Measurements from ENCODE around the gene UBAC1. TPM values are rescaled to one million over a fixed set of nuclear protein-coding genes. Genes with fewer than 3 reads are reported as not detected.
"Not testable (repeated sequence)": the region's sequence is repeated elsewhere in the genome, so short reads cannot be mapped to it uniquely, and the experiment has no call there.

The UBAC1 gene
- total RNA-seq, 1 donor from 2014 or later: 36.1 TPM

- DNase-seq (ENCODE audit: low read depth) (no peak), FAIRE-seq (no peak)
- H3K27me3 ChIP-seq (ENCODE audit: control insufficient read depth, insufficient read depth, low read length): no peaks in the 10 kb centered on the region
- TF ChIP-seq, protein P1, sequence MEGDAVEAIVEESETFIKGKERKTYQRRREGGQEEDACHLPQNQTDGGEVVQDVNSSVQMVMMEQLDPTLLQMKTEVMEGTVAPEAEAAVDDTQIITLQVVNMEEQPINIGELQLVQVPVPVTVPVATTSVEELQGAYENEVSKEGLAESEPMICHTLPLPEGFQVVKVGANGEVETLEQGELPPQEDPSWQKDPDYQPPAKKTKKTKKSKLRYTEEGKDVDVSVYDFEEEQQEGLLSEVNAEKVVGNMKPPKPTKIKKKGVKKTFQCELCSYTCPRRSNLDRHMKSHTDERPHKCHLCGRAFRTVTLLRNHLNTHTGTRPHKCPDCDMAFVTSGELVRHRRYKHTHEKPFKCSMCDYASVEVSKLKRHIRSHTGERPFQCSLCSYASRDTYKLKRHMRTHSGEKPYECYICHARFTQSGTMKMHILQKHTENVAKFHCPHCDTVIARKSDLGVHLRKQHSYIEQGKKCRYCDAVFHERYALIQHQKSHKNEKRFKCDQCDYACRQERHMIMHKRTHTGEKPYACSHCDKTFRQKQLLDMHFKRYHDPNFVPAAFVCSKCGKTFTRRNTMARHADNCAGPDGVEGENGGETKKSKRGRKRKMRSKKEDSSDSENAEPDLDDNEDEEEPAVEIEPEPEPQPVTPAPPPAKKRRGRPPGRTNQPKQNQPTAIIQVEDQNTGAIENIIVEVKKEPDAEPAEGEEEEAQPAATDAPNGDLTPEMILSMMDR (IDR thresholded peaks at IDR 0.05; ENCODE audit: insufficient read depth, low read length, severe bottlenecking): no peak
- no peak overlapping the region for H3K4me3 ChIP-seq (ENCODE audit: low read depth, low read length)
- no peaks in the 10 kb centered on the region for H3K36me3 ChIP-seq (ENCODE audit: control insufficient read depth, insufficient read depth, low read length)
These were observed 68.1 kb downstream of the UBAC1 start for GRCh38 chr9:135893104-135893503.

DNA sequence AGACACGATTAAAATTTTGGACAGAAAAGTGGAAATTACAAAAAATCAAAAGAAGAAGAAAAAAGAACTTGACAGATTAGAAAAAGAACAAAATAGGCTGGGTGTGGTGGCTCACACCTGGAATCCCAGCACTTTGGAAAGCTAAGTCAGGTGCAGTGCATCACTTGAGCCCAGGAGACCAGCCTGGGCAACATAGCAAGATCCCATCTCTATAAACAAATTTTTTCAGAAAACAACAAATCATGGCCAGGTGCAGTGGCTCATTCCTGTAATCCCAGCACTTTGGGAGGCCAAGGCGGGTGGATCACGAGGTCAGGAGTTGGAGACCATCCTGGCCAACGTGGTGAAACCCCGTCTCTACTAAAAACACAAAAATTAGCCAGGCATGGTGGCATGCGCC, 68.8 kb downstream of the UBAC1 start:
- not testable (repeated sequence) for H3K4me3 ChIP-seq (ENCODE audit: low read depth, low read length); DNase-seq (ENCODE audit: low read depth); FAIRE-seq; H3K36me3 ChIP-seq (ENCODE audit: control insufficient read depth, insufficient read depth, low read length); H3K27me3 ChIP-seq (ENCODE audit: control insufficient read depth, insufficient read depth, low read length)

DNA sequence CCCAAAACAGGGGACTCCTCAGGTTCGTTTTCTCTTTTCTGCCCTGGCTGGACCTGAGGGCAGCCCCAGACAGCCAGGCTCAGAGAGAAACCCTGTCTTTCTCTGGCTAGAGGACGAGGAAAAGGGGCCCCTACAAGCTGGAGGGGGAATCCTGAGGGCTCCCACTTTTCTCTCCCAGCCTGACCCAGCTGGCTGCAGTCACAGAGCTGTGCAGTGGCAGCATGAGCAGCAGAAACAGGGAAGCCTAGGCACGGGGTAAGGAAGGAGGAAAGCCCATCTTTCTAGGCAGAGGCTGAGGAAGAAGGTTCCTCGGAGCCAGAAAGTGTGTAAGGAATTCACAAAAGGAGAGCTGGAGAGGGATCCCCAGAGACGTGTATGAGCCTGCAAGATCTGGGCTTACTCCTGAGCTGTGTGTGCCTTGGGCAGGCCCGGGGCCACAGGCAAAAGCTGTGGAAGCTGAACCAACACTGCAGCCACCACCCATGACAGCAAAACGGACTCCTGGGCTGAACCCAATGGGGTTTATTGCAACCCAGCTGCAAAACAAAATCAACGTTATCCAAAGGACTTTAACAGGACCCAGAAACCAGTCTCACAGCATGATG, 70.0 kb downstream of the UBAC1 start:
- DNase-seq (ENCODE audit: low read depth): peak; percentile 61
- no peak for FAIRE-seq
- no peak overlapping the region for H3K4me3 ChIP-seq (ENCODE audit: low read depth, low read length)
- H3K27me3 ChIP-seq (ENCODE audit: control insufficient read depth, insufficient read depth, low read length): no peaks in the 10 kb centered on the region
- TF ChIP-seq, protein P1 (IDR thresholded peaks at IDR 0.05; ENCODE audit: insufficient read depth, low read length, severe bottlenecking): no peak
- peaks cover 2% of the 10 kb centered on the region for H3K36me3 ChIP-seq (ENCODE audit: control insufficient read depth, insufficient read depth, low read length)

- TF ChIP-seq, protein P1 (IDR thresholded peaks at IDR 0.05; ENCODE audit: insufficient read depth, low read length, severe bottlenecking): peak; percentile 21
- no peak for FAIRE-seq
- H3K4me3 ChIP-seq (ENCODE audit: low read depth, low read length): no peak overlapping the region
These were observed 70.8 kb downstream of the UBAC1 start for GRCh38 chr9:135890190-135891026.

GRCh38 chr9:135889564-135890189, 71.5 kb downstream of the UBAC1 start:
- H3K4me3 ChIP-seq (ENCODE audit: low read depth, low read length): no peak overlapping the region
- DNase-seq (ENCODE audit: low read depth): no peak
- H3K36me3 ChIP-seq (ENCODE audit: control insufficient read depth, insufficient read depth, low read length): peaks cover 2% of the 10 kb centered on the region
- TF ChIP-seq, protein P1 (IDR thresholded peaks at IDR 0.05; ENCODE audit: insufficient read depth, low read length, severe bottlenecking): no peak
- H3K27me3 ChIP-seq (ENCODE audit: control insufficient read depth, insufficient read depth, low read length): no peaks in the 10 kb centered on the region
- no peak for FAIRE-seq

More at GRCh38 chr9:135890190-135891026, 70.8 kb downstream of the UBAC1 start:
- peak; percentile 59 for DNase-seq (ENCODE audit: low read depth)
- no peaks in the 10 kb centered on the region for H3K27me3 ChIP-seq (ENCODE audit: control insufficient read depth, insufficient read depth, low read length)
- H3K36me3 ChIP-seq (ENCODE audit: control insufficient read depth, insufficient read depth, low read length): peaks cover 2% of the 10 kb centered on the region

GRCh38 chr9:135888766-135889394, 72.3 kb downstream of the UBAC1 start:
- TF ChIP-seq, protein P1 (IDR thresholded peaks at IDR 0.05; ENCODE audit: insufficient read depth, low read length, severe bottlenecking): no peak
- H3K27me3 ChIP-seq (ENCODE audit: control insufficient read depth, insufficient read depth, low read length): no peaks in the 10 kb centered on the region
- H3K36me3 ChIP-seq (ENCODE audit: control insufficient read depth, insufficient read depth, low read length): peaks cover 2% of the 10 kb centered on the region
- peak; percentile 55 for DNase-seq (ENCODE audit: low read depth)
- no peak overlapping the region for H3K4me3 ChIP-seq (ENCODE audit: low read depth, low read length)
- FAIRE-seq: no peak
